DOHH2 (cell line): ENCODE data around the gene UFD1.

Experiments
- EZH2phosphoT487 ChIP-seq: fragments of 200-600 bp; sonication (generic); IDR thresholded peaks from 2 replicates; pipeline ENCODE4 v1.6.1; 2017; ENCODE audit warnings: borderline replicate concordance, mild to moderate bottlenecking, antibody characterized with exemption, low read length, moderate library complexity, mixed read lengths
- TF ChIP-seq, protein P1 (sequence below): fragments of 200-600 bp; sonication (generic); IDR thresholded peaks from one replicate; pipeline ENCODE4 v1.5.1; 2014; ENCODE audit warnings: antibody characterized with exemption, mild to moderate bottlenecking, low read depth, low read length; ENCODE audit not compliant: poor library complexity, severe bottlenecking

DNA sequence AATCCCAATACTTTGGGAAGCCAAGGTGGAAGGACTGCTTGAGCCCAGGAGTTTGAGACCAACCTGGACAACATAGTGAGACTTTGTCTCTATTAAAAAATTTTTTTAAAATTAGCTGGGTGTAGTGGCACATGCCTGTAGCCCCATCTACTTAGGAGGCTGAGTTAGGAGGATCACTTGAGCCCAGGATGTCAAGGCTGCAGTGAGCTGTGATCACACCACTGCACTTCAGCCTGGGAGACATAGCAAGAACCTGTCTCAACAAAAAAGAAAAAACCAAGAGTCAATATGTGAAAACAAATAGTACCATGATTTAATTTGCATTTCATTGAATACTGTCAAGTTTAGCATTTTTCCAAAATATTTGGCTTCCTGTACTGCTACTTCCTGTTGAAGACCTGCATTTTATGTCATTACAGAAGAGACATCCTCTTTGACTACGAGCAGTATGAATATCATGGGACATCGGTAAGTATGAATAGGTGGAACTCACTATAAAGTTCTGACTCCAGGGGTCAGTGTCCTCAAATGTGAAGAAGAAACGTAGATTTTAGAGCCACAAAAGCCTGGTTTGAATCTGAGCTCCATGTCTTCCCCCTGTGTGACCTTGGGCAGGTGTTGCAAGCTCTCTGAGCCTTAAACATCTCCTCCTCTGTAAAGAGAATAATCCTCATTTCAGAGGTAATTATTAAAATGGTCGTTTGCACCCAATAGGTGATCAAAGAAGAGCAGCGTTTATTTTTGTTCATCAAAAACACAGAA is 16.8 kb upstream of the UFD1 start:
- TF ChIP-seq, protein P1, sequence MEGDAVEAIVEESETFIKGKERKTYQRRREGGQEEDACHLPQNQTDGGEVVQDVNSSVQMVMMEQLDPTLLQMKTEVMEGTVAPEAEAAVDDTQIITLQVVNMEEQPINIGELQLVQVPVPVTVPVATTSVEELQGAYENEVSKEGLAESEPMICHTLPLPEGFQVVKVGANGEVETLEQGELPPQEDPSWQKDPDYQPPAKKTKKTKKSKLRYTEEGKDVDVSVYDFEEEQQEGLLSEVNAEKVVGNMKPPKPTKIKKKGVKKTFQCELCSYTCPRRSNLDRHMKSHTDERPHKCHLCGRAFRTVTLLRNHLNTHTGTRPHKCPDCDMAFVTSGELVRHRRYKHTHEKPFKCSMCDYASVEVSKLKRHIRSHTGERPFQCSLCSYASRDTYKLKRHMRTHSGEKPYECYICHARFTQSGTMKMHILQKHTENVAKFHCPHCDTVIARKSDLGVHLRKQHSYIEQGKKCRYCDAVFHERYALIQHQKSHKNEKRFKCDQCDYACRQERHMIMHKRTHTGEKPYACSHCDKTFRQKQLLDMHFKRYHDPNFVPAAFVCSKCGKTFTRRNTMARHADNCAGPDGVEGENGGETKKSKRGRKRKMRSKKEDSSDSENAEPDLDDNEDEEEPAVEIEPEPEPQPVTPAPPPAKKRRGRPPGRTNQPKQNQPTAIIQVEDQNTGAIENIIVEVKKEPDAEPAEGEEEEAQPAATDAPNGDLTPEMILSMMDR, result no peak
- no peak for TF ChIP-seq EZH2phosphoT487
